ENCODE data around the gene NAPEPLD.
A peak's percentile ranks its signal among the peaks of the same experiment; 100 is the strongest.

Gene NAPEPLD

DNA sequence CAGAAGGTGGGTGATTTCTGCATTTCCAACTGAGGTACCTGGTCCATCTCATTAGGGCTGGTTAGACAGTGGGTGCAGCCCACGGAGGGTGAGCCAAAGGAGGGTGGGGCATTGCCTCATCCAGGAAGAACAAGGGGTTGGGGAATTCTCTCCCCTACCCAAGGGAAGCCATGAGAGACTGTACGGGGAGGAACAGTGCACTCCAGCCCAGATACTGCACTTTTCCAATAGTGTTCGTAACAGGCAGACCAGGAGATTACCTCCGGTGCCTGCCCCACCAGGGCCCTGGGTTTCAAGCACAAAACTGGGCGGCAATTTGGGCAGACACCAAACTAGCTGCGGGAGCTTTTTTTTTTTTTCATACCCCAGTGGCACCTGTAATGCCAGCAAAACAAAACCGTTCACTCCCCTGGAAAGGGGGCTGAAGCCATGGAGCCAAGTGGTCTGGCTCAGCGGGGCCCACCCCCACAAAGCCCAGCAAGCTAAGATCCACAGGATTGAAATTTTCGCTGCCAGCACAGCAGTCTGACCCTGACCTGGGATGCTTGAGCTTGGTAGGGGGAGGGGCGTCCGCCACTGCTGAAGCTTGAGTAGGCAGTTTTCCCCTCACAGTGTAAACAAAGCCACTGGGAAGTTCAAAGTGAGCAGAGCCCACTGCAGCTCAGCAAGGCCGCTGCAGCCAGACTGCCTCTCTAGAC lies 42.7 kb downstream of the NAPEPLD start:
- H4K8ac ChIP-seq (ENCODE audit: low read length) = peak overlapping the region; percentile 59
- no peak overlapping the region for H2AFZ ChIP-seq (ENCODE audit: low read depth, low read length)
- H3K18ac ChIP-seq (ENCODE audit: low read depth in 1 of 2, low read length in 2 of 2) = peak overlapping the region in 1 of 2 experiments; percentile 84
- H3K4me1 ChIP-seq (ENCODE audit: control insufficient read depth, insufficient read depth, low read depth, low read length) = peaks cover 8% of the 10 kb centered on the region
- 50% methylated on average over 12 of the region's 12 CpGs for WGBS
- DNase-seq = peak; percentile 49
- H3K14ac ChIP-seq (ENCODE audit: low read length in 2 of 2) = no peak overlapping the region
- no peak overlapping the region for H3K4me3 ChIP-seq (ENCODE audit: insufficient read depth in 1 of 2, low read depth in 1 of 2, low read length in 2 of 2)
- no peak overlapping the region for H2BK5ac ChIP-seq (ENCODE audit: low read depth, low read length, poor library complexity, severe bottlenecking)
- H3K4ac ChIP-seq (ENCODE audit: low read depth in 1 of 2, low read length in 2 of 2) = peak overlapping the region; percentile 59 to 64
- no peak overlapping the region for H2AK5ac ChIP-seq (ENCODE audit: low read length, severe bottlenecking)
- H3K27me3 ChIP-seq (ENCODE audit: control insufficient read depth in 1 of 2, insufficient read depth in 1 of 2, low read length in 2 of 2) = no peaks in the 10 kb centered on the region
- H3K23ac ChIP-seq (ENCODE audit: low read length in 2 of 2) = no peak overlapping the region
- H3K9me3 ChIP-seq (ENCODE audit: control insufficient read depth, low read length) = no peaks in the 10 kb centered on the region
- no peak overlapping the region for H3K27ac ChIP-seq (ENCODE audit: low read length, poor library complexity, severe bottlenecking)
- H2BK15ac ChIP-seq (ENCODE audit: low read depth, poor library complexity, severe bottlenecking) = no peak overlapping the region
- no peaks in the 10 kb centered on the region for H3K79me1 ChIP-seq (replicated peaks; ENCODE audit: low read length, poor library complexity, severe bottlenecking)
- H3K36me3 ChIP-seq (ENCODE audit: control insufficient read depth in 1 of 2, insufficient read depth in 2 of 2, low read depth in 1 of 2, low read length in 2 of 2) = peaks cover 3 to 41% of the 10 kb centered on the region in 2 experiments
- peak overlapping the region; percentile 28 to 89 for H2BK12ac ChIP-seq (ENCODE audit: low read length in 2 of 2)
- no peak overlapping the region for H2BK120ac ChIP-seq (ENCODE audit: low read depth, low read length)
- H3K9ac ChIP-seq (ENCODE audit: low read length) = no peak overlapping the region
- H3K4me2 ChIP-seq (ENCODE audit: low read length, poor library complexity, severe bottlenecking) = no peak overlapping the region
- H4K91ac ChIP-seq (ENCODE audit: low read length) = peak overlapping the region; percentile 65

DNA sequence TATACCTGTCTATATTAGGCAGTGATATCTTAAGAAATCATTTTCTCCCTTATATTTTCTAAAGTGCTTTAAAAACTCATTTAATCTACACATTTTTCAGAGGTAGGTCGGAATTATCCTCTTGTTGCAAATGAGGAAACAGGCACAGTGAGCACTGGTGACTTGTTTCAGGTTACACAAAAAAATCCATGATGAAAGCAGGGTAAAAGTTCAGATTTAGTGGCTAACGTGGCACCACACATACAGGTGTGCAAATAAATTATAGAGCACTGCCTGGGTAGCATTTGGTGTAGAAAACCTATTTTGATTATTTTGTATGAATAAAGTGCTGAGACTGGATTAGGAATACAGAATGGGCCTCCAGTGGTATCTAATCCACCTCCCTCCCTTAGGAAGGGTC lies 47.4 kb downstream of the NAPEPLD start:
- 47% methylated on average over 2 of the region's 2 CpGs for WGBS
- no peak overlapping the region for H2AK5ac ChIP-seq (ENCODE audit: low read length, severe bottlenecking)

DNA sequence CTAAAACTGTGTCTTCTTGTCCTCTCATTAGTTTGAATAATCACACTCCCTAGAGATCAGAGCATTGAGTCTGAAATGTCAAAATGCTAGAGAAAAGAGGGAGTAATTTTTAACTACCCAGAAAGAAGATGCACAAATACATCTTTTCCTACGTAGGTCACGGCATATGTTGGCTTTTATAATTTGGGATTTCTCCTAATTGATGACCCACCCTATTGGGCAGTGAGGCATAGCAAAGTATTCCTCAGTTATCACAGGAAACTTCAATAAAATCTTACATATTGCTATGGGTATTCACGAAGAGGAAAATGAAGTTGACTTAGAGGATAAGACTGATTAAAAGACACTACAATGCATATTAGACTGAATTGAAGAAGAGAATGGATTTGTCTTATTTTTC lies 48.6 kb downstream of the NAPEPLD start:
- no peak overlapping the region for H3K27ac ChIP-seq (ENCODE audit: low read length, poor library complexity, severe bottlenecking)
- no peak overlapping the region for H2BK15ac ChIP-seq (ENCODE audit: low read depth, poor library complexity, severe bottlenecking)
- no peak overlapping the region for H2AFZ ChIP-seq (ENCODE audit: low read depth, low read length)
- H3K9me3 ChIP-seq (ENCODE audit: control insufficient read depth, low read length) = no peaks in the 10 kb centered on the region
- H3K4me1 ChIP-seq (ENCODE audit: control insufficient read depth, insufficient read depth, low read depth, low read length) = no peaks in the 10 kb centered on the region
- H2BK120ac ChIP-seq (ENCODE audit: low read depth, low read length) = no peak overlapping the region
- H2BK5ac ChIP-seq (ENCODE audit: low read depth, low read length, poor library complexity, severe bottlenecking) = no peak overlapping the region
- H3K4ac ChIP-seq (ENCODE audit: low read depth in 1 of 2, low read length in 2 of 2) = no peak overlapping the region
- H3K4me2 ChIP-seq (ENCODE audit: low read length, poor library complexity, severe bottlenecking) = no peak overlapping the region
- H3K23ac ChIP-seq (ENCODE audit: low read length in 2 of 2) = no peak overlapping the region
- H3K4me3 ChIP-seq (ENCODE audit: insufficient read depth in 1 of 2, low read depth in 1 of 2, low read length in 2 of 2) = no peak overlapping the region
- H3K14ac ChIP-seq (ENCODE audit: low read length in 2 of 2) = no peak overlapping the region
- H3K18ac ChIP-seq (ENCODE audit: low read depth in 1 of 2, low read length in 2 of 2) = no peak overlapping the region
- peaks cover 3 to 80% of the 10 kb centered on the region in 2 experiments for H3K36me3 ChIP-seq (ENCODE audit: control insufficient read depth in 1 of 2, insufficient read depth in 2 of 2, low read depth in 1 of 2, low read length in 2 of 2)
- H2BK12ac ChIP-seq (ENCODE audit: low read length in 2 of 2) = no peak overlapping the region
- H2AK5ac ChIP-seq (ENCODE audit: low read length, severe bottlenecking) = no peak overlapping the region
- H4K91ac ChIP-seq (ENCODE audit: low read length) = no peak overlapping the region
- H4K8ac ChIP-seq (ENCODE audit: low read length) = no peak overlapping the region
- H3K27me3 ChIP-seq (ENCODE audit: control insufficient read depth in 1 of 2, insufficient read depth in 1 of 2, low read length in 2 of 2) = no peaks in the 10 kb centered on the region
- no peak overlapping the region for H3K9ac ChIP-seq (ENCODE audit: low read length)
- DNase-seq = no peak
- peaks cover 2% of the 10 kb centered on the region for H3K79me1 ChIP-seq (replicated peaks; ENCODE audit: low read length, poor library complexity, severe bottlenecking)
- WGBS = no CpG with 5 or more reads among the region's 3 CpGs

More for the DNA sequence above, 47.4 kb downstream of the NAPEPLD start:
- peaks cover 2% of the 10 kb centered on the region for H3K79me1 ChIP-seq (replicated peaks; ENCODE audit: low read length, poor library complexity, severe bottlenecking)
- no peak overlapping the region for H2BK120ac ChIP-seq (ENCODE audit: low read depth, low read length)
- no peak overlapping the region for H3K14ac ChIP-seq (ENCODE audit: low read length in 2 of 2)
- peaks cover 6% of the 10 kb centered on the region for H3K4me1 ChIP-seq (ENCODE audit: control insufficient read depth, insufficient read depth, low read depth, low read length)
- no peak overlapping the region for H2BK12ac ChIP-seq (ENCODE audit: low read length in 2 of 2)
- no peak overlapping the region for H4K8ac ChIP-seq (ENCODE audit: low read length)
- H2BK5ac ChIP-seq (ENCODE audit: low read depth, low read length, poor library complexity, severe bottlenecking) = no peak overlapping the region
- no peaks in the 10 kb centered on the region for H3K27me3 ChIP-seq (ENCODE audit: control insufficient read depth in 1 of 2, insufficient read depth in 1 of 2, low read length in 2 of 2)
- H3K23ac ChIP-seq (ENCODE audit: low read length in 2 of 2) = no peak overlapping the region
- no peak overlapping the region for H3K4me2 ChIP-seq (ENCODE audit: low read length, poor library complexity, severe bottlenecking)
- H3K4ac ChIP-seq (ENCODE audit: low read depth in 1 of 2, low read length in 2 of 2) = no peak overlapping the region
- H3K18ac ChIP-seq (ENCODE audit: low read depth in 1 of 2, low read length in 2 of 2) = no peak overlapping the region
- H3K4me3 ChIP-seq (ENCODE audit: insufficient read depth in 1 of 2, low read depth in 1 of 2, low read length in 2 of 2) = no peak overlapping the region
- no peak overlapping the region for H2BK15ac ChIP-seq (ENCODE audit: low read depth, poor library complexity, severe bottlenecking)
- H2AFZ ChIP-seq (ENCODE audit: low read depth, low read length) = no peak overlapping the region
- DNase-seq = no peak
- H3K36me3 ChIP-seq (ENCODE audit: control insufficient read depth in 1 of 2, insufficient read depth in 2 of 2, low read depth in 1 of 2, low read length in 2 of 2) = peaks cover 3 to 73% of the 10 kb centered on the region in 2 experiments
- H3K27ac ChIP-seq (ENCODE audit: low read length, poor library complexity, severe bottlenecking) = no peak overlapping the region
- no peak overlapping the region for H3K9ac ChIP-seq (ENCODE audit: low read length)
- H3K9me3 ChIP-seq (ENCODE audit: control insufficient read depth, low read length) = no peaks in the 10 kb centered on the region
- H4K91ac ChIP-seq (ENCODE audit: low read length) = no peak overlapping the region

DNA sequence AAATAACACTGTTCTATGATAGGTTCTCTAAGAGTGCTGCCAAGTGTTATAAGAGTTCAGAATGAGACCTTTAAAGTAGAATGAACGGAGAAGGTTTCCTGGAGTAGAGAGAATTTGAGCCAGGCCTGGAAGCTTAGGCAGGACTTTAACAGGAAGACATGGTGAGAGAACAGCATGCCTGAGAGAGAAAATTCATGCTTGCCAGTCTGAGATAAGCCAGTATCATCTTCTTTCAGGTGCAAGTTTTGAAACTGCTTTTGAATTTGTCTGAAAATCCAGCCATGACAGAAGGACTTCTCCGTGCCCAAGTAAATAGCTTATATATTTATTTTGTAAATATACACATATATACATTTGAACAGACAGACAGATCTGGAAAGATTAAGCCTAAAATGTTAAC lies 51.9 kb downstream of the NAPEPLD start:
- no peak overlapping the region for H2BK5ac ChIP-seq (ENCODE audit: low read depth, low read length, poor library complexity, severe bottlenecking)
- no peak overlapping the region for H3K4me3 ChIP-seq (ENCODE audit: insufficient read depth in 1 of 2, low read depth in 1 of 2, low read length in 2 of 2)
- 98% methylated on average over 1 of the region's 2 CpGs for WGBS
- no peak overlapping the region for H3K27ac ChIP-seq (ENCODE audit: low read length, poor library complexity, severe bottlenecking)
- H3K9me3 ChIP-seq (ENCODE audit: control insufficient read depth, low read length) = no peaks in the 10 kb centered on the region
- no peak overlapping the region for H3K9ac ChIP-seq (ENCODE audit: low read length)
- no peak overlapping the region for H3K14ac ChIP-seq (ENCODE audit: low read length in 2 of 2)
- no peak overlapping the region for H4K8ac ChIP-seq (ENCODE audit: low read length)
- no peaks in the 10 kb centered on the region for H3K4me1 ChIP-seq (ENCODE audit: control insufficient read depth, insufficient read depth, low read depth, low read length)
- no peak overlapping the region for H3K18ac ChIP-seq (ENCODE audit: low read depth in 1 of 2, low read length in 2 of 2)
- no peak overlapping the region for H2BK12ac ChIP-seq (ENCODE audit: low read length in 2 of 2)
- DNase-seq = no peak
- no peak overlapping the region for H4K91ac ChIP-seq (ENCODE audit: low read length)
- H2AK5ac ChIP-seq (ENCODE audit: low read length, severe bottlenecking) = no peak overlapping the region
- H3K23ac ChIP-seq (ENCODE audit: low read length in 2 of 2) = no peak overlapping the region
- H2BK120ac ChIP-seq (ENCODE audit: low read depth, low read length) = no peak overlapping the region
- H3K4me2 ChIP-seq (ENCODE audit: low read length, poor library complexity, severe bottlenecking) = no peak overlapping the region
- H3K4ac ChIP-seq (ENCODE audit: low read depth in 1 of 2, low read length in 2 of 2) = no peak overlapping the region
- peaks cover 6 to 80% of the 10 kb centered on the region in 2 experiments for H3K36me3 ChIP-seq (ENCODE audit: control insufficient read depth in 1 of 2, insufficient read depth in 2 of 2, low read depth in 1 of 2, low read length in 2 of 2)
- H2BK15ac ChIP-seq (ENCODE audit: low read depth, poor library complexity, severe bottlenecking) = no peak overlapping the region
- H3K79me1 ChIP-seq (replicated peaks; ENCODE audit: low read length, poor library complexity, severe bottlenecking) = peaks cover 9% of the 10 kb centered on the region
- H2AFZ ChIP-seq (ENCODE audit: low read depth, low read length) = no peak overlapping the region
- no peaks in the 10 kb centered on the region for H3K27me3 ChIP-seq (ENCODE audit: control insufficient read depth in 1 of 2, insufficient read depth in 1 of 2, low read length in 2 of 2)

Data from mesenchymal stem cell (in vitro differentiated cells and primary cell).